Sigmoid colon (tissue), 4 donors: Measurements from ENCODE around the gene FHIP1B.

Experiments used
- POLR2AphosphoS5 ChIP-seq, 4 donors: sonication (generic); formaldehyde crosslinking; IDR thresholded peaks; one replicate each; pipeline ENCODE4 v1.6.1; 2017; ENCODE audit warnings: antibody characterized with exemption in 4 of 4
- TF ChIP-seq, protein P1 (sequence below), 4 experiments: fragments of 450-650 bp in 3 of 4; fragments of 200-600 bp in 1 of 4; IDR thresholded peaks; one replicate each; pipeline ENCODE4 v1.5.1; 2016 to 2019; ENCODE audit warnings: antibody characterized with exemption in 4 of 4, mild to moderate bottlenecking in 3 of 4, moderate library complexity in 2 of 4

DNA sequence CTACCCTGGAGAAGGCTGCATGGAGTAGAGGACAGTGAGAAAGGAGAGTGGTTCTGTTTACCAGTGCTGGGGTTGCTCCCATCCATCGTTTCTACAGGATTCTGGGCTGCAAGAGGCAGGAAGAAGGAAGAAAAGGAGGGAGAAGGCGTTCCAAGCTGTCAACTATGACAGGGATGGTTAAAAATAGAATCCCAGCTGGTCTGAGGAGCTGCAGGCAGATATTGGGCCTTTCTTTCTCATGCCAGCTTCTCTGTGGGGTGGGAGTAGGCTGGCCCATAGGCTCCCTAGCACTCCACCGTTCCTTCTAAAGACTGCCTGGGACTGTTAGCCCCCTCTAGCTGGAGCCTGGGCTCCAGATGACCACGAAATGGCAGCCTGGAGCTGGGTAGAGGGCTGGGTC lies 38.8 kb upstream of the FHIP1B start:
- TF ChIP-seq POLR2AphosphoS5 (IDR thresholded peaks at IDR 0.05): no peak
- TF ChIP-seq, protein P1, sequence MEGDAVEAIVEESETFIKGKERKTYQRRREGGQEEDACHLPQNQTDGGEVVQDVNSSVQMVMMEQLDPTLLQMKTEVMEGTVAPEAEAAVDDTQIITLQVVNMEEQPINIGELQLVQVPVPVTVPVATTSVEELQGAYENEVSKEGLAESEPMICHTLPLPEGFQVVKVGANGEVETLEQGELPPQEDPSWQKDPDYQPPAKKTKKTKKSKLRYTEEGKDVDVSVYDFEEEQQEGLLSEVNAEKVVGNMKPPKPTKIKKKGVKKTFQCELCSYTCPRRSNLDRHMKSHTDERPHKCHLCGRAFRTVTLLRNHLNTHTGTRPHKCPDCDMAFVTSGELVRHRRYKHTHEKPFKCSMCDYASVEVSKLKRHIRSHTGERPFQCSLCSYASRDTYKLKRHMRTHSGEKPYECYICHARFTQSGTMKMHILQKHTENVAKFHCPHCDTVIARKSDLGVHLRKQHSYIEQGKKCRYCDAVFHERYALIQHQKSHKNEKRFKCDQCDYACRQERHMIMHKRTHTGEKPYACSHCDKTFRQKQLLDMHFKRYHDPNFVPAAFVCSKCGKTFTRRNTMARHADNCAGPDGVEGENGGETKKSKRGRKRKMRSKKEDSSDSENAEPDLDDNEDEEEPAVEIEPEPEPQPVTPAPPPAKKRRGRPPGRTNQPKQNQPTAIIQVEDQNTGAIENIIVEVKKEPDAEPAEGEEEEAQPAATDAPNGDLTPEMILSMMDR (IDR thresholded peaks at IDR 0.05): no peak
